ENCODE results near the gene ASPSCR1. TPM values are rescaled to one million over a fixed set of nuclear protein-coding genes. Genes with fewer than 3 reads are reported as not detected.

ASPSCR1 gene
- total and polyA plus RNA-seq, 2 of the 13 experiments (the other 11 are each of a cell fraction or from before 2014, with no cell fraction given) = 274 to 314 TPM

DNA sequence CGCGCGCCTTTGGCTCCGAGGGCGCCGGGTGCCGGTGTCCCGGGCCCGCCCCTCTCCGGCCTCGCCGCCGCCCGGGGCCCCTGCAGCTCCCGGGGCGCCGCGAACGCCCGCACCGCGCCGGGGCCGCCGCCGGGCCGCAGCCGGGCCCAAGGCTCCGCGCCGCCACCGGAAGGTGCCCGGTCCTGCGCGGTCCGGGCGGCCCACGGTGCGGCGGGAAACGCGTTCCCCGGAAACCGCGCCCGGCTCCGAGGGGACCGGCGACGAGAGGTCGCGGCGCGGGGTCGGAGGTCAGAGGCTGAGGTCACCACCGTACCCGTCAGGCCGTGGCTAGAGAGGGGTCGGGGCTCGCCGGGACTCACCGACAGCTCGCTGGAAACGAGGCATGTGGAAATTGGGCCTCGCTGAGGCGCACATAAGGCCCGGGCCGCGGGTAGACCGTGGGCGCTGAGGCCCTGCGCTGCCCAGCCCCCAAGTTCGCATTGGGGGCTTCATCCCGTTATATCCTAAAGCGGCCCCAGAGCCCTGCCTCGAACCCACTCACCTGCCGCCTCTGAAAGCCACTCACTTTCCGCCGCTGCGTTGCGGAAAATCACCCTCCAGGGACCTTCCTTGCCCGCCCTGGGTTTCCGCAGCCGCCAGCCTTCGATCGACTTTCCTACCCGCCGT is 88.3 kb downstream of the ASPSCR1 start, which contains the start of gene DUS1L (continued):
- TF ChIP-seq ZNF274 (CRISPR knock-in tag; IDR thresholded peaks at IDR 0.05) = peak; percentile 90
- TF ChIP-seq ZMYM2 (CRISPR knock-in tag; IDR thresholded peaks at IDR 0.05) = no peak
- TF ChIP-seq ZNF550 (CRISPR knock-in tag; IDR thresholded peaks at IDR 0.05; ENCODE audit: borderline replicate concordance) = peak; percentile 55; the same call in 1 of the 2 replicates
- TF ChIP-seq ADNP (CRISPR knock-in tag; IDR thresholded peaks at IDR 0.05) = no peak
- TF ChIP-seq TP53 (CRISPR knock-in tag; conservative IDR thresholded peaks at IDR 0.05) = peak; percentile 72
- TF ChIP-seq, protein P1, sequence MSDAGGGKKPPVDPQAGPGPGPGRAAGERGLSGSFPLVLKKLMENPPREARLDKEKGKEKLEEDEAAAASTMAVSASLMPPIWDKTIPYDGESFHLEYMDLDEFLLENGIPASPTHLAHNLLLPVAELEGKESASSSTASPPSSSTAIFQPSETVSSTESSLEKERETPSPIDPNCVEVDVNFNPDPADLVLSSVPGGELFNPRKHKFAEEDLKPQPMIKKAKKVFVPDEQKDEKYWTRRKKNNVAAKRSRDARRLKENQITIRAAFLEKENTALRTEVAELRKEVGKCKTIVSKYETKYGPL (CRISPR knock-in tag; IDR thresholded peaks at IDR 0.05) = no peak
- peak; percentile 84; the same call in 1 of the 2 replicates for TF ChIP-seq HNF4G (IDR thresholded peaks at IDR 0.05; ENCODE audit: borderline replicate concordance, low read depth, low read length)
- TF ChIP-seq HNF4G (CRISPR knock-in tag; IDR thresholded peaks at IDR 0.05; ENCODE audit: borderline replicate concordance, low read depth) = peak; percentile 89
- 0 out of 2 replicates have a peak, but pooled peaks have one; percentile 46 for TF ChIP-seq NKX3-1 (CRISPR knock-in tag; IDR thresholded peaks at IDR 0.05)
- peak; percentile 96 for TF ChIP-seq ESRRA (CRISPR knock-in tag; IDR thresholded peaks at IDR 0.05; ENCODE audit: low read depth)
- TF ChIP-seq SALL1 (CRISPR knock-in tag; IDR thresholded peaks at IDR 0.05) = peak; percentile 88
- TF ChIP-seq ZNF572 (CRISPR knock-in tag; IDR thresholded peaks at IDR 0.05) = peak; percentile 22; the same call in 1 of the 2 replicates
- TF ChIP-seq DR1 (CRISPR knock-in tag; IDR thresholded peaks at IDR 0.05) = peak; percentile 66; the same call in 1 of the 2 replicates
- peak; percentile 96 for TF ChIP-seq ZNF138 (CRISPR knock-in tag; IDR thresholded peaks at IDR 0.05; ENCODE audit: low read depth)
- peak; percentile 71 for TF ChIP-seq PHF21A (CRISPR knock-in tag; IDR thresholded peaks at IDR 0.05)
- TF ChIP-seq, protein P2, sequence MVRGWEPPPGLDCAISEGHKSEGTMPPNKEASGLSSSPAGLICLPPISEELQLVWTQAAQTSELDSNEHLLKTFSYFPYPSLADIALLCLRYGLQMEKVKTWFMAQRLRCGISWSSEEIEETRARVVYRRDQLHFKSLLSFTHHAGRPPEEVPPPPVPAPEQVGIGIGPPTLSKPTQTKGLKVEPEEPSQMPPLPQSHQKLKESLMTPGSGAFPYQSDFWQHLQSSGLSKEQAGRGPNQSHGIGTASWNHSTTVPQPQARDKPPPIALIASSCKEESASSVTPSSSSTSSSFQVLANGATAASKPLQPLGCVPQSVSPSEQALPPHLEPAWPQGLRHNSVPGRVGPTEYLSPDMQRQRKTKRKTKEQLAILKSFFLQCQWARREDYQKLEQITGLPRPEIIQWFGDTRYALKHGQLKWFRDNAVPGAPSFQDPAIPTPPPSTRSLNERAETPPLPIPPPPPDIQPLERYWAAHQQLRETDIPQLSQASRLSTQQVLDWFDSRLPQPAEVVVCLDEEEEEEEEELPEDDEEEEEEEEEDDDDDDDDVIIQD (CRISPR knock-in tag; IDR thresholded peaks at IDR 0.05; ENCODE audit: low read depth) = peak; percentile 64; the same call in 1 of the 2 replicates
- no peak for TF ChIP-seq ZNF468 (CRISPR knock-in tag; IDR thresholded peaks at IDR 0.05)
- TF ChIP-seq DMAP1 (CRISPR knock-in tag; IDR thresholded peaks at IDR 0.05) = peak; percentile 81
- no peak for TF ChIP-seq SRSF1 (optimal IDR thresholded peaks at IDR 0.05; ENCODE audit: low read depth, low read length)
- no peak for TF ChIP-seq FOXA1 (IDR thresholded peaks at IDR 0.05)
- peak; percentile 71 for TF ChIP-seq FOXA1 (CRISPR knock-in tag; IDR thresholded peaks at IDR 0.05)
- peak; percentile 83; the same call in 1 of the 2 replicates for TF ChIP-seq PCBP1 (IDR thresholded peaks at IDR 0.05; ENCODE audit: borderline replicate concordance, low read depth, low read length)
- TF ChIP-seq KDM2A (CRISPR knock-in tag; IDR thresholded peaks at IDR 0.05; ENCODE audit: borderline replicate concordance, low read depth) = peak; percentile 100
- no peak for TF ChIP-seq MEF2D (CRISPR knock-in tag; IDR thresholded peaks at IDR 0.05)
- TF ChIP-seq KLF13 (CRISPR knock-in tag; IDR thresholded peaks at IDR 0.05) = no peak; the same call in 1 of the 2 replicates
- TF ChIP-seq, protein P3, sequence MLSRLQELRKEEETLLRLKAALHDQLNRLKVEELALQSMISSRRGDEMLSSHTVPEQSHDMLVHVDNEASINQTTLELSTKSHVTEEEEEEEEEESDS (CRISPR knock-in tag; IDR thresholded peaks at IDR 0.05; ENCODE audit: borderline replicate concordance) = peak; percentile 54; the same call in 1 of the 2 replicates
- peak; percentile 92 for TF ChIP-seq ZNF124 (CRISPR knock-in tag; IDR thresholded peaks at IDR 0.05)
- TF ChIP-seq, protein P4, sequence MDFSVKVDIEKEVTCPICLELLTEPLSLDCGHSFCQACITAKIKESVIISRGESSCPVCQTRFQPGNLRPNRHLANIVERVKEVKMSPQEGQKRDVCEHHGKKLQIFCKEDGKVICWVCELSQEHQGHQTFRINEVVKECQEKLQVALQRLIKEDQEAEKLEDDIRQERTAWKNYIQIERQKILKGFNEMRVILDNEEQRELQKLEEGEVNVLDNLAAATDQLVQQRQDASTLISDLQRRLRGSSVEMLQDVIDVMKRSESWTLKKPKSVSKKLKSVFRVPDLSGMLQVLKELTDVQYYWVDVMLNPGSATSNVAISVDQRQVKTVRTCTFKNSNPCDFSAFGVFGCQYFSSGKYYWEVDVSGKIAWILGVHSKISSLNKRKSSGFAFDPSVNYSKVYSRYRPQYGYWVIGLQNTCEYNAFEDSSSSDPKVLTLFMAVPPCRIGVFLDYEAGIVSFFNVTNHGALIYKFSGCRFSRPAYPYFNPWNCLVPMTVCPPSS (IDR thresholded peaks at IDR 0.05) = no peak
- 0 out of 2 replicates have a peak, but pooled peaks have one; percentile 59 for TF ChIP-seq HIVEP1 (CRISPR knock-in tag; IDR thresholded peaks at IDR 0.05)
- TF ChIP-seq EEA1 (CRISPR knock-in tag; IDR thresholded peaks at IDR 0.05; ENCODE audit: borderline replicate concordance) = peak; percentile 95
